ENCODE results near the gene ZIC2.

ZIC2 gene

GRCh38 chr13:99967498-99967868 lies 14.1 kb upstream of the ZIC2 start:
- H3K4me3 ChIP-seq (ENCODE audit: low read length), result no peak overlapping the region
- TF ChIP-seq CTCF (conservative IDR thresholded peaks at IDR 0.05; ENCODE audit: low read length), result no peak
- no peak for DNase-seq (ENCODE audit: low read depth)

- TF ChIP-seq CTCF (conservative IDR thresholded peaks at IDR 0.05; ENCODE audit: low read length), result no peak
- no peak overlapping the region for H3K4me3 ChIP-seq (ENCODE audit: low read length)
- DNase-seq (ENCODE audit: low read depth), result no peak
Observed at GRCh38 chr13:99967869-99968520, 13.6 kb upstream of the ZIC2 start.

- no peak for TF ChIP-seq CTCF (conservative IDR thresholded peaks at IDR 0.05; ENCODE audit: low read length)
- no peak overlapping the region; the same call in 1 of the 2 replicates for H3K4me3 ChIP-seq (ENCODE audit: low read length)
- DNase-seq (ENCODE audit: low read depth), result no peak
Observed at GRCh38 chr13:99968521-99969452, 12.8 kb upstream of the ZIC2 start.

GRCh38 chr13:99969453-99969918 lies 12.1 kb upstream of the ZIC2 start:
- DNase-seq (ENCODE audit: low read depth), result no peak
- no peak overlapping the region for H3K4me3 ChIP-seq (ENCODE audit: low read length)
- no peak for TF ChIP-seq CTCF (conservative IDR thresholded peaks at IDR 0.05; ENCODE audit: low read length)

- no peak for TF ChIP-seq CTCF (conservative IDR thresholded peaks at IDR 0.05; ENCODE audit: low read length)
- H3K4me3 ChIP-seq (ENCODE audit: low read length), result no peak overlapping the region
- no peak for DNase-seq (ENCODE audit: low read depth)
Observed at GRCh38 chr13:99969919-99970650, 11.5 kb upstream of the ZIC2 start.

GRCh38 chr13:99970651-99971575 lies 10.7 kb upstream of the ZIC2 start:
- no peak for TF ChIP-seq CTCF (conservative IDR thresholded peaks at IDR 0.05; ENCODE audit: low read length)
- H3K4me3 ChIP-seq (ENCODE audit: low read length), result no peak overlapping the region
- no peak for DNase-seq (ENCODE audit: low read depth)

Data from AG10803 (cell line).